Glutamatergic neuron (in vitro differentiated cells): ENCODE data around the gene SCMH1. TPM values are rescaled to one million over a fixed set of nuclear protein-coding genes. Genes with fewer than 3 reads are reported as not detected.

Experiments used
- DNase-seq: peaks from one replicate; pipeline ENCODE4 v3.0.0; 2022
- H3K27ac Mint-ChIP-seq: one replicate; pipeline ENCODE4 v1.8.0; 2020; ENCODE audit warnings: mild to moderate bottlenecking, mixed read lengths, inconsistent platforms; ENCODE audit not compliant: unreplicated experiment
- H3K27me3 Mint-ChIP-seq: one replicate; pipeline ENCODE4 v1.8.0; 2020; ENCODE audit warnings: mild to moderate bottlenecking, moderate library complexity, mixed read lengths, inconsistent platforms; ENCODE audit not compliant: unreplicated experiment
- H3K36me3 Mint-ChIP-seq: one replicate; pipeline ENCODE4 v1.8.0; 2020; ENCODE audit warnings: mild to moderate bottlenecking, mixed read lengths, inconsistent platforms; ENCODE audit not compliant: unreplicated experiment
- H3K4me1 Mint-ChIP-seq: one replicate; pipeline ENCODE4 v1.8.0; 2020; ENCODE audit warnings: mild to moderate bottlenecking, low read depth, mixed read lengths, inconsistent platforms; ENCODE audit not compliant: unreplicated experiment
- H3K4me3 Mint-ChIP-seq: one replicate; pipeline ENCODE4 v1.8.0; 2020; ENCODE audit warnings: mild to moderate bottlenecking, mixed read lengths, inconsistent platforms; ENCODE audit not compliant: unreplicated experiment
- H3K9me3 Mint-ChIP-seq: one replicate; pipeline ENCODE4 v1.8.0; 2020; ENCODE audit warnings: mild to moderate bottlenecking, moderate library complexity, mixed read lengths, inconsistent platforms; ENCODE audit not compliant: unreplicated experiment
- total RNA-seq: library from RNA; stranded (reverse); fragmentation: NEBNext Ultra II Directional; extraction: Animal tissue kit (Norgen Biotek cat#: 25700); gene quantifications from one replicate; pipeline ENCODE4 v1.2.1, GENCODE V29; 2021; ENCODE audit not compliant: unreplicated experiment
- TF ChIP-seq, protein P1 (sequence below): fragments of 200-600 bp; sonication (generic); IDR thresholded peaks from one replicate; pipeline ENCODE4 v1.5.0; 2021; ENCODE audit not compliant: partially characterized antibody, unreplicated experiment

SCMH1 gene
- total RNA-seq, 1 donor from 2014 or later = 17.8 TPM

DNA sequence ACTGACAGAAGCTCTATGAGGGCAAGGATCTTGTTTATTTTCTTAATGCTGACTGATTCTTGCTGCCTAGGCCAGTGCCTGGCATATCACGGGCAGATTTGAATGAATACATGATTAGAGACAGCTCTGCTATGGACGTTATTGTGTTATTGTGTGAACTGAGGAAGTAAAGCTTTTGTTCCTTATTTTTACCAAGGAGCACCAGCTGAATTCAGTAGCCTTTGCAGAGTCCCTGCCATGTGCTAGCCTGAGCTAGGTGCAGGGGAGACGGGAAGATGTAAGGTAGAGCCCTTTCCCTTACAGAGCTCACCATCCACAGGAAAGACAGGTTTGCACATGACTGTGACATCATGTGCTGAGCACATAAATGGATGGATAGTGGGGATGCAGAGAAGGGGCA is 36.0 kb upstream of the SCMH1 start:
- peaks cover 5% of the 10 kb centered on the region for H3K9me3 Mint-ChIP-seq
- H3K27me3 Mint-ChIP-seq = peaks cover 4% of the 10 kb centered on the region
- no peak overlapping the region for H3K27ac Mint-ChIP-seq
- TF ChIP-seq, protein P1, sequence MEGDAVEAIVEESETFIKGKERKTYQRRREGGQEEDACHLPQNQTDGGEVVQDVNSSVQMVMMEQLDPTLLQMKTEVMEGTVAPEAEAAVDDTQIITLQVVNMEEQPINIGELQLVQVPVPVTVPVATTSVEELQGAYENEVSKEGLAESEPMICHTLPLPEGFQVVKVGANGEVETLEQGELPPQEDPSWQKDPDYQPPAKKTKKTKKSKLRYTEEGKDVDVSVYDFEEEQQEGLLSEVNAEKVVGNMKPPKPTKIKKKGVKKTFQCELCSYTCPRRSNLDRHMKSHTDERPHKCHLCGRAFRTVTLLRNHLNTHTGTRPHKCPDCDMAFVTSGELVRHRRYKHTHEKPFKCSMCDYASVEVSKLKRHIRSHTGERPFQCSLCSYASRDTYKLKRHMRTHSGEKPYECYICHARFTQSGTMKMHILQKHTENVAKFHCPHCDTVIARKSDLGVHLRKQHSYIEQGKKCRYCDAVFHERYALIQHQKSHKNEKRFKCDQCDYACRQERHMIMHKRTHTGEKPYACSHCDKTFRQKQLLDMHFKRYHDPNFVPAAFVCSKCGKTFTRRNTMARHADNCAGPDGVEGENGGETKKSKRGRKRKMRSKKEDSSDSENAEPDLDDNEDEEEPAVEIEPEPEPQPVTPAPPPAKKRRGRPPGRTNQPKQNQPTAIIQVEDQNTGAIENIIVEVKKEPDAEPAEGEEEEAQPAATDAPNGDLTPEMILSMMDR = no peak
- peaks cover 22% of the 10 kb centered on the region for H3K4me1 Mint-ChIP-seq
- H3K36me3 Mint-ChIP-seq = no peaks in the 10 kb centered on the region
- no peak overlapping the region for H3K4me3 Mint-ChIP-seq
- no peak for DNase-seq

DNA sequence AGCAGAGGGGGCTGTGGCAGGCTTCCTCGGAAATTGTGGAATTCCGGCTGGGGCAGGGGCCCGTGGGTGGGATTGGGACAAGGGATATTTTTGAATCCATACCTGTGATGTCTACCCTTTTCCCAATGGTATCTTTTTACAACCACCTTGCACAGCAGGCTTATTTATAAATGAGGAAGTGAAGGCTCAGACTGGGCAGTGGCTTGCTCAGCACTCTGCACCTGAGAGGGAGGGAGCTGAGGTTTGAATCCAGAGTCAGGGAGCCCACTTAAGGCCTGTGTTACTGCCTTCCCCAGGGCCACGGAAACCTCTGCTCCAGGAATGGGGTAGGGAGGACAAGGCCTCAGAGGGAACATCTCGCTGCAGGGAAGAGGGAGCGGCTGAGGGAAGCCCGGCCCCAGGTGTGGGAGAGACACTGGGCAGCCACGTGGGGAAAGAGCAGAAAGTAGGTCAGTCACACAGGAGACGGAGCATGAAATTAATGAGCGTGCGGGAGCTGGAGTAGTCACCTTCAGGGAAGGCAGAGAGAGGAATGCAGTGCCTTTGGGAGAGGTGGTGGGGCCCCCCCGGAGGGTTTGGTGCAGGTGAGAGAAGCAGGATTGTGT is 35.4 kb upstream of the SCMH1 start:
- H3K27me3 Mint-ChIP-seq = peaks cover 4% of the 10 kb centered on the region
- DNase-seq = no peak
- no peaks in the 10 kb centered on the region for H3K36me3 Mint-ChIP-seq
- no peak overlapping the region for H3K27ac Mint-ChIP-seq
- peaks cover 27% of the 10 kb centered on the region for H3K4me1 Mint-ChIP-seq
- no peak overlapping the region for H3K4me3 Mint-ChIP-seq
- TF ChIP-seq, protein P1 = no peak
- H3K9me3 Mint-ChIP-seq = peaks cover 5% of the 10 kb centered on the region

- H3K36me3 Mint-ChIP-seq = no peaks in the 10 kb centered on the region
- no peak overlapping the region for H3K4me3 Mint-ChIP-seq
- H3K4me1 Mint-ChIP-seq = peaks cover 32% of the 10 kb centered on the region
- H3K27ac Mint-ChIP-seq = no peak overlapping the region
- TF ChIP-seq, protein P1 = no peak
- H3K27me3 Mint-ChIP-seq = peaks cover 4% of the 10 kb centered on the region
- peaks cover 5% of the 10 kb centered on the region for H3K9me3 Mint-ChIP-seq
- no peak for DNase-seq
These were observed 33.7 kb upstream of the SCMH1 start for GRCh38 chr1:41275831-41276230.

GRCh38 chr1:41274752-41275545 is 32.8 kb upstream of the SCMH1 start:
- TF ChIP-seq, protein P1 = no peak
- peaks cover 5% of the 10 kb centered on the region for H3K9me3 Mint-ChIP-seq
- H3K36me3 Mint-ChIP-seq = no peaks in the 10 kb centered on the region
- DNase-seq = no peak
- peak overlapping the region; percentile 53 for H3K4me3 Mint-ChIP-seq
- peaks cover 4% of the 10 kb centered on the region for H3K27me3 Mint-ChIP-seq
- peaks cover 32% of the 10 kb centered on the region for H3K4me1 Mint-ChIP-seq
- H3K27ac Mint-ChIP-seq = peak overlapping the region; percentile 71

DNA sequence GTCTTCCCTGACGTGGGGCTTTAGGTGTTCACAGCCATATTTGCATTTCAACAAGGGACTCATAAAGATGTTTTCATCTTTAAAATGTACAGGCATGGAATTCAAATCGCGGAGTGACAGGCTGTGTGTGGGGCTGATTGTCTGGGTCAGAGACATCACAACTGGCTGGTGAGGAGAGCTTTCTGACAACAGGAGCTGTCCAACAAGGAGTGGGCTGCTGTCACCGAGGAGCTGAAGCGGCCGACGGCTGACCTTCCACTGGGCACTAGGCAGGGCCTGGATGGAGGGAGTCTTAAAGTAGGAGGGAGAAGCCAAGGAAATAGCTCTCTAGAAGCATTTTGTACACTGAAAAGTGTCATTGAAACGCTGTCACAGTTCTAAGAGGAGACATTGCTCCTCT is 30.5 kb upstream of the SCMH1 start:
- no peak overlapping the region for H3K27ac Mint-ChIP-seq
- H3K4me3 Mint-ChIP-seq = no peak overlapping the region
- no peaks in the 10 kb centered on the region for H3K36me3 Mint-ChIP-seq
- TF ChIP-seq, protein P1 = no peak
- DNase-seq = no peak
- peaks cover 2% of the 10 kb centered on the region for H3K27me3 Mint-ChIP-seq
- peaks cover 4% of the 10 kb centered on the region for H3K9me3 Mint-ChIP-seq
- peaks cover 34% of the 10 kb centered on the region for H3K4me1 Mint-ChIP-seq
